ENCODE results near the gene PYURF. TPM values are rescaled to one million over a fixed set of nuclear protein-coding genes. Genes with fewer than 3 reads are reported as not detected.

The PYURF gene
- polyA plus RNA-seq, 1 of the 3 experiments (the other 2 are of a cell fraction): 52.0 TPM

DNA sequence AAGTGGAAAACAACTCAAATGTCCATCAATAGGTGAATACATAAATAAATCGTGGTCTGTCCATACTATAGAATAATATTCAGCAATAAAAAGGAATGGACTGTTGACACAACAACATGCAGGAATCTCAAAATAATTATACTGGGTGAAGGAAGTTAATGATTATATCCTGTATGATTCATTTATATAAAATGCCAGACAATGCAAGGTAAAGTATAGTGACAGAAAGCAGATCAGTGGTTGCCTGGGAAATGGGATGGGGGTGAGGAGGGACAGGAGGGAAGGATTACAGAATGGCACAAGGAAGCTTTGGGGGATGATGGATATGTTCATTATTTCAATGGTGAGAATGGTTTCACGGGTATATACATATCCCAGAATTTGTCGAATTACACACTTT, 12.3 kb downstream of the PYURF start:
- H3K4me3 ChIP-seq (ENCODE audit: low read depth in 2 of 2, low read length in 1 of 2): no peak overlapping the region
- no peaks in the 10 kb centered on the region for H3F3A ChIP-seq (replicated peaks; ENCODE audit: insufficient read depth)
- H2AFZ ChIP-seq (ENCODE audit: low read depth): no peak overlapping the region
- DNase-seq: no peak
- H3K9me3 ChIP-seq: no peaks in the 10 kb centered on the region
- no peak overlapping the region for H3K9ac ChIP-seq
- H3K36me3 ChIP-seq (replicated peaks in 1 of 2; ENCODE audit: control insufficient read depth in 1 of 2, insufficient read depth in 2 of 2, low read length in 1 of 2): no peaks in the 10 kb centered on the region
- POLR2A ChIA-PET: no interaction called here
- H3K4me2 ChIP-seq: no peak overlapping the region
- H3K4me1 ChIP-seq (ENCODE audit: control insufficient read depth in 1 of 2, insufficient read depth in 2 of 2, low read depth in 1 of 2, low read length in 1 of 2): no peaks in the 10 kb centered on the region; a peak in 1 of 4 replicates
- no peaks in the 10 kb centered on the region for H4K20me1 ChIP-seq (ENCODE audit: insufficient read depth)
- H3K27ac ChIP-seq (ENCODE audit: low read depth in 2 of 2, low read length in 1 of 2): no peak overlapping the region
- no peaks in the 10 kb centered on the region for H3K9me2 ChIP-seq
- no peaks in the 10 kb centered on the region for H3K79me2 ChIP-seq (ENCODE audit: insufficient read depth)
- 82% methylated on average over 3 of the region's 3 CpGs for WGBS (ENCODE audit: low lambda C conversion rate)
- no peaks in the 10 kb centered on the region for H3K27me3 ChIP-seq (ENCODE audit: insufficient read depth)
- CTCF ChIA-PET: interaction anchor here (1.5 to 8.9 kb wide), 4 partner anchors 132 to 299 kb away, joined by 5 to 93 read pairs (median 12); partner anchors contain the start of gene HERC6
- no peak for TF ChIP-seq TAF1 (IDR thresholded peaks at IDR 0.05; ENCODE audit: borderline replicate concordance, low read depth, low read length)
- no peak for TF ChIP-seq RCOR1 (IDR thresholded peaks at IDR 0.05; ENCODE audit: low read length)
- TF ChIP-seq, protein P1, sequence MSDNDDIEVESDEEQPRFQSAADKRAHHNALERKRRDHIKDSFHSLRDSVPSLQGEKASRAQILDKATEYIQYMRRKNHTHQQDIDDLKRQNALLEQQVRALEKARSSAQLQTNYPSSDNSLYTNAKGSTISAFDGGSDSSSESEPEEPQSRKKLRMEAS (IDR thresholded peaks at IDR 0.05; ENCODE audit: low read depth): no peak
- no peak for TF ChIP-seq EP300 (IDR thresholded peaks at IDR 0.05; ENCODE audit: borderline replicate concordance in 1 of 2, low read depth in 1 of 2, low read length in 1 of 2)
- TF ChIP-seq RFX5 (IDR thresholded peaks at IDR 0.05; ENCODE audit: low read length): no peak
- no peak for TF ChIP-seq MXI1 (IDR thresholded peaks at IDR 0.05; ENCODE audit: low read depth, low read length)
- no peak for TF ChIP-seq EZH2phosphoT487 (IDR thresholded peaks at IDR 0.05; ENCODE audit: borderline replicate concordance, low read depth)
- TF ChIP-seq NFIC (IDR thresholded peaks at IDR 0.05; ENCODE audit: borderline replicate concordance): no peak
- TF ChIP-seq FOXM1 (IDR thresholded peaks at IDR 0.05; ENCODE audit: low read depth): no peak
- TF ChIP-seq JUND (IDR thresholded peaks at IDR 0.05): no peak
- no peak for TF ChIP-seq SIN3A (IDR thresholded peaks at IDR 0.05; ENCODE audit: borderline replicate concordance, low read depth, low read length)
- TF ChIP-seq ELF1 (IDR thresholded peaks at IDR 0.05): no peak
- TF ChIP-seq FOSL2 (IDR thresholded peaks at IDR 0.05; ENCODE audit: borderline replicate concordance, low read depth): no peak
- TF ChIP-seq CHD2 (IDR thresholded peaks at IDR 0.05; ENCODE audit: low read length, partially characterized antibody): no peak
- no peak for TF ChIP-seq GABPA (IDR thresholded peaks at IDR 0.05; ENCODE audit: low read depth)
- TF ChIP-seq, protein P2, sequence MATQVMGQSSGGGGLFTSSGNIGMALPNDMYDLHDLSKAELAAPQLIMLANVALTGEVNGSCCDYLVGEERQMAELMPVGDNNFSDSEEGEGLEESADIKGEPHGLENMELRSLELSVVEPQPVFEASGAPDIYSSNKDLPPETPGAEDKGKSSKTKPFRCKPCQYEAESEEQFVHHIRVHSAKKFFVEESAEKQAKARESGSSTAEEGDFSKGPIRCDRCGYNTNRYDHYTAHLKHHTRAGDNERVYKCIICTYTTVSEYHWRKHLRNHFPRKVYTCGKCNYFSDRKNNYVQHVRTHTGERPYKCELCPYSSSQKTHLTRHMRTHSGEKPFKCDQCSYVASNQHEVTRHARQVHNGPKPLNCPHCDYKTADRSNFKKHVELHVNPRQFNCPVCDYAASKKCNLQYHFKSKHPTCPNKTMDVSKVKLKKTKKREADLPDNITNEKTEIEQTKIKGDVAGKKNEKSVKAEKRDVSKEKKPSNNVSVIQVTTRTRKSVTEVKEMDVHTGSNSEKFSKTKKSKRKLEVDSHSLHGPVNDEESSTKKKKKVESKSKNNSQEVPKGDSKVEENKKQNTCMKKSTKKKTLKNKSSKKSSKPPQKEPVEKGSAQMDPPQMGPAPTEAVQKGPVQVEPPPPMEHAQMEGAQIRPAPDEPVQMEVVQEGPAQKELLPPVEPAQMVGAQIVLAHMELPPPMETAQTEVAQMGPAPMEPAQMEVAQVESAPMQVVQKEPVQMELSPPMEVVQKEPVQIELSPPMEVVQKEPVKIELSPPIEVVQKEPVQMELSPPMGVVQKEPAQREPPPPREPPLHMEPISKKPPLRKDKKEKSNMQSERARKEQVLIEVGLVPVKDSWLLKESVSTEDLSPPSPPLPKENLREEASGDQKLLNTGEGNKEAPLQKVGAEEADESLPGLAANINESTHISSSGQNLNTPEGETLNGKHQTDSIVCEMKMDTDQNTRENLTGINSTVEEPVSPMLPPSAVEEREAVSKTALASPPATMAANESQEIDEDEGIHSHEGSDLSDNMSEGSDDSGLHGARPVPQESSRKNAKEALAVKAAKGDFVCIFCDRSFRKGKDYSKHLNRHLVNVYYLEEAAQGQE (IDR thresholded peaks at IDR 0.05; ENCODE audit: low read depth, low read length): no peak
- TF ChIP-seq, protein P3, sequence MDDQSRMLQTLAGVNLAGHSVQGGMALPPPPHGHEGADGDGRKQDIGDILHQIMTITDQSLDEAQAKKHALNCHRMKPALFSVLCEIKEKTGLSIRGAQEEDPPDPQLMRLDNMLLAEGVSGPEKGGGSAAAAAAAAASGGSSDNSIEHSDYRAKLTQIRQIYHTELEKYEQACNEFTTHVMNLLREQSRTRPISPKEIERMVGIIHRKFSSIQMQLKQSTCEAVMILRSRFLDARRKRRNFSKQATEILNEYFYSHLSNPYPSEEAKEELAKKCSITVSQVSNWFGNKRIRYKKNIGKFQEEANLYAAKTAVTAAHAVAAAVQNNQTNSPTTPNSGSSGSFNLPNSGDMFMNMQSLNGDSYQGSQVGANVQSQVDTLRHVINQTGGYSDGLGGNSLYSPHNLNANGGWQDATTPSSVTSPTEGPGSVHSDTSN (IDR thresholded peaks at IDR 0.05): no peak
- TF ChIP-seq, protein P4, sequence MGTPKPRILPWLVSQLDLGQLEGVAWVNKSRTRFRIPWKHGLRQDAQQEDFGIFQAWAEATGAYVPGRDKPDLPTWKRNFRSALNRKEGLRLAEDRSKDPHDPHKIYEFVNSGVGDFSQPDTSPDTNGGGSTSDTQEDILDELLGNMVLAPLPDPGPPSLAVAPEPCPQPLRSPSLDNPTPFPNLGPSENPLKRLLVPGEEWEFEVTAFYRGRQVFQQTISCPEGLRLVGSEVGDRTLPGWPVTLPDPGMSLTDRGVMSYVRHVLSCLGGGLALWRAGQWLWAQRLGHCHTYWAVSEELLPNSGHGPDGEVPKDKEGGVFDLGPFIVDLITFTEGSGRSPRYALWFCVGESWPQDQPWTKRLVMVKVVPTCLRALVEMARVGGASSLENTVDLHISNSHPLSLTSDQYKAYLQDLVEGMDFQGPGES (IDR thresholded peaks at IDR 0.05; ENCODE audit: low read depth, low read length): no peak

All from SK-N-SH (cell line).